H9 (cell line): ENCODE measurements around the gene SCRN2. TPM values are rescaled to one million over a fixed set of nuclear protein-coding genes. Genes with fewer than 3 reads are reported as not detected.

Experiments used
- DNase-seq: peaks from one replicate; pipeline ENCODE4 v3.0.0-alpha.2; 2017
- H2AFZ ChIP-seq: one replicate; pipeline ENCODE4 v1.6.1; 2013; ENCODE audit warnings: mild to moderate bottlenecking, low read length, control low read depth, moderate library complexity
- H2AK5ac ChIP-seq: 2 replicates; pipeline ENCODE4 v1.6.1; 2013; ENCODE audit warnings: low read length, control low read depth, mixed read lengths; ENCODE audit not compliant: insufficient read length
- H2BK120ac ChIP-seq: one replicate; pipeline ENCODE4 v1.6.1; 2013; ENCODE audit warnings: low read depth, mild to moderate bottlenecking, low read length, control low read depth, inconsistent platforms; ENCODE audit not compliant: poor library complexity, severe bottlenecking
- H2BK12ac ChIP-seq: 2 replicates; pipeline ENCODE4 v1.6.1; 2013; ENCODE audit warnings: low read length, control low read depth, mixed read lengths, low read depth; ENCODE audit not compliant: insufficient read length
- H2BK15ac ChIP-seq: 2 replicates; pipeline ENCODE4 v1.6.1; 2013; ENCODE audit warnings: low read depth, low read length, control low read depth
- H2BK20ac ChIP-seq: one replicate; pipeline ENCODE4 v1.6.1; 2013; ENCODE audit warnings: low read depth, mild to moderate bottlenecking, low read length, control low read depth, inconsistent platforms; ENCODE audit not compliant: poor library complexity, severe bottlenecking
- H2BK5ac ChIP-seq: 2 replicates; pipeline ENCODE4 v1.6.1; 2013; ENCODE audit warnings: low read length, control low read depth, mixed read lengths; ENCODE audit not compliant: insufficient read length
- H3K14ac ChIP-seq: 2 replicates; pipeline ENCODE4 v1.6.1; 2013; ENCODE audit warnings: low read length, control low read depth; ENCODE audit not compliant: insufficient read depth
- H3K18ac ChIP-seq: 2 replicates; pipeline ENCODE4 v1.6.1; 2013; ENCODE audit warnings: low read depth, mild to moderate bottlenecking, mixed read lengths, low read length, control low read depth; ENCODE audit not compliant: insufficient read length
- H3K23ac ChIP-seq: 2 replicates; pipeline ENCODE4 v1.6.1; 2013; ENCODE audit warnings: low read length, control low read depth, mixed read lengths, low read depth; ENCODE audit not compliant: insufficient read length
- H3K23me2 ChIP-seq: 2 replicates; pipeline ENCODE4 v1.6.1; 2013; ENCODE audit warnings: low read depth, mild to moderate bottlenecking, mixed read lengths, low read length, control low read depth; ENCODE audit not compliant: insufficient read length, poor library complexity, severe bottlenecking
- H3K27ac ChIP-seq: 2 replicates; pipeline ENCODE4 v1.5.1; 2013; ENCODE audit warnings: low read length, control low read depth, mixed read lengths, low read depth; ENCODE audit not compliant: insufficient read length
- H3K27me3 ChIP-seq: 2 replicates; pipeline ENCODE4 v1.6.1; 2013; ENCODE audit warnings: low read length, control low read depth, inconsistent platforms; ENCODE audit not compliant: insufficient read depth
- H3K4ac ChIP-seq: 2 replicates; pipeline ENCODE4 v1.6.1; 2013; ENCODE audit warnings: low read depth, mild to moderate bottlenecking, control low read depth, inconsistent platforms, low read length, moderate library complexity
- H3K4me1 ChIP-seq: 2 replicates; pipeline ENCODE4 v1.6.1; 2013; ENCODE audit warnings: low read length, control low read depth, inconsistent platforms; ENCODE audit not compliant: insufficient read depth
- H3K4me2 ChIP-seq: 2 replicates; pipeline ENCODE4 v1.6.1; 2013; ENCODE audit warnings: low read length, control low read depth, mixed read lengths; ENCODE audit not compliant: insufficient read length, insufficient read depth
- H3K56ac ChIP-seq: 2 replicates; pipeline ENCODE4 v1.6.1; 2013; ENCODE audit warnings: low read depth, mild to moderate bottlenecking, mixed read lengths, low read length, control low read depth; ENCODE audit not compliant: insufficient read length
- H3K79me1 ChIP-seq: 2 replicates; pipeline ENCODE4 v1.6.1; 2013; ENCODE audit warnings: low read depth, mild to moderate bottlenecking, moderate library complexity, low read length, control low read depth, inconsistent platforms; ENCODE audit not compliant: insufficient read depth, poor library complexity, severe bottlenecking
- H3K79me2 ChIP-seq: 2 replicates; pipeline ENCODE4 v1.6.1; 2013; ENCODE audit warnings: low read length, control low read depth, inconsistent platforms; ENCODE audit not compliant: insufficient read depth
- H3K9ac ChIP-seq: 2 replicates; pipeline ENCODE4 v1.6.1; 2013; ENCODE audit warnings: low read length, control low read depth, mixed read lengths; ENCODE audit not compliant: insufficient read length; ENCODE audit errors: extremely low read depth
- H3K9me3 ChIP-seq: one replicate; pipeline ENCODE4 v1.6.1; 2013; ENCODE audit warnings: low read depth, low read length, inconsistent platforms; ENCODE audit not compliant: control insufficient read depth
- H3T11ph ChIP-seq: one replicate; pipeline ENCODE4 v1.6.1; 2013; ENCODE audit warnings: mild to moderate bottlenecking, low read length, control low read depth, inconsistent platforms
- H4K20me1 ChIP-seq: one replicate; pipeline ENCODE4 v1.6.1; 2013; ENCODE audit not compliant: control insufficient read depth, insufficient read length, insufficient read depth
- H4K5ac ChIP-seq: 2 replicates; pipeline ENCODE4 v1.6.1; 2013; ENCODE audit warnings: low read depth, mild to moderate bottlenecking, mixed read lengths, low read length, control low read depth; ENCODE audit not compliant: insufficient read length
- H4K8ac ChIP-seq: replicated peaks from 2 replicates; pipeline ENCODE4 v1.6.1; 2013; ENCODE audit warnings: low read length, control low read depth, mixed read lengths, low read depth; ENCODE audit not compliant: insufficient read length
- H4K91ac ChIP-seq: 2 replicates; pipeline ENCODE4 v1.6.1; 2013; ENCODE audit warnings: low read depth, mild to moderate bottlenecking, moderate library complexity, mixed read lengths, low read length, control low read depth; ENCODE audit not compliant: insufficient read length
- H3K27ac Mint-ChIP-seq, 3 experiments: 2 replicates in 2 of 3; 3 replicates in 1 of 3; pipeline ENCODE4 v1.8.0; 2020 to 2021; ENCODE audit warnings: mixed read lengths in 3 of 3, mild to moderate bottlenecking in 1 of 3, moderate library complexity in 1 of 3
- H3K27me3 Mint-ChIP-seq: 2 replicates; pipeline ENCODE4 v1.8.0; 2021; ENCODE audit warnings: low read depth, mild to moderate bottlenecking, moderate library complexity, mixed read lengths
- H3K36me3 Mint-ChIP-seq, 3 experiments: 2 replicates in 2 of 3; 3 replicates in 1 of 3; pipeline ENCODE4 v1.8.0; 2020 to 2021; ENCODE audit warnings: low read depth in 3 of 3, mixed read lengths in 3 of 3; ENCODE audit not compliant: insufficient read depth in 1 of 3
- H3K4me1 Mint-ChIP-seq, 2 experiments: 2 replicates each; pipeline ENCODE4 v1.8.0; 2020; ENCODE audit warnings: mixed read lengths in 2 of 2
- H3K4me3 Mint-ChIP-seq, 2 experiments: 2 replicates in 1 of 2; 3 replicates in 1 of 2; pipeline ENCODE4 v1.8.0; 2020 to 2021; ENCODE audit warnings: mild to moderate bottlenecking in 2 of 2, mixed read lengths in 2 of 2, moderate library complexity in 1 of 2
- H3K9me3 Mint-ChIP-seq, 2 experiments: 2 replicates in 1 of 2; 3 replicates in 1 of 2; pipeline ENCODE4 v1.8.0; 2020; ENCODE audit warnings: mild to moderate bottlenecking in 2 of 2, mixed read lengths in 2 of 2, moderate library complexity in 1 of 2
- WGBS: extraction: QIAGEN DNeasy Blood & Tissue Kit; methylation state at CpG from one replicate; pipeline ENCODE4 v1.1.7; 2013; ENCODE audit warnings: missing lambda C conversion rate, low lambda C conversion rate, mixed read lengths; ENCODE audit not compliant: insufficient read length; ENCODE audit errors: extremely low coverage; 5-methylcytosine and 5-hydroxymethylcytosine counted together
- total RNA-seq: library from RNA; stranded (reverse); gene quantifications from 2 replicates; pipeline ENCODE4 v1.2.1, GENCODE V29; 2021
- TF ChIP-seq, protein P1 (sequence below): fragments of 200-600 bp; sonication (generic); conservative IDR thresholded peaks from 3 replicates; pipeline ENCODE4 v1.8.0; 2021; ENCODE audit warnings: antibody characterized with exemption, mild to moderate bottlenecking

Gene SCRN2
- total RNA-seq, 1 experiment from 2014 or later: 34.0 TPM

GRCh38 chr17:47810901-47811635 is 30.0 kb downstream of the SCRN2 start:
- Histone ChIP-seq H4K20me1 (no peaks in the 10 kb centered on the region), H4K91ac (no peak overlapping the region), H2BK5ac (no peak overlapping the region), H3K23ac (no peak overlapping the region), H3K27ac (no peak overlapping the region), H2BK12ac (no peak overlapping the region), H3K9me3 (no peaks in the 10 kb centered on the region), H3K79me2 (no peaks in the 10 kb centered on the region), H3K18ac (no peak overlapping the region), H3K9ac (no peak overlapping the region), H3K79me1 (no peaks in the 10 kb centered on the region), H3K4me2 (no peak overlapping the region), H3K56ac (no peak overlapping the region), H3K27me3 (no peaks in the 10 kb centered on the region), H2BK120ac (no peak overlapping the region), H4K8ac (no peak overlapping the region), H2BK15ac (no peak overlapping the region), H3T11ph (no peak overlapping the region), H3K23me2 (no peaks in the 10 kb centered on the region), H3K4me1 (no peaks in the 10 kb centered on the region), H2BK20ac (no peak overlapping the region), H2AK5ac (no peak overlapping the region), H2AFZ (no peak overlapping the region), H4K5ac (no peak overlapping the region), H3K14ac (no peak overlapping the region; the same call in 1 of the 2 replicates), H3K4ac (no peak overlapping the region)
- peaks cover 6 to 7% of the 10 kb centered on the region in 2 experiments; a peak in 3 of 4 replicates for H3K4me1 Mint-ChIP-seq
- peak overlapping the region in 1 of 3 experiments; percentile 35; a peak in 1 of 7 replicates for H3K27ac Mint-ChIP-seq
- no peak overlapping the region for H3K4me3 Mint-ChIP-seq
- WGBS: no CpG with 5 or more reads among the region's 9 CpGs
- TF ChIP-seq, protein P1, sequence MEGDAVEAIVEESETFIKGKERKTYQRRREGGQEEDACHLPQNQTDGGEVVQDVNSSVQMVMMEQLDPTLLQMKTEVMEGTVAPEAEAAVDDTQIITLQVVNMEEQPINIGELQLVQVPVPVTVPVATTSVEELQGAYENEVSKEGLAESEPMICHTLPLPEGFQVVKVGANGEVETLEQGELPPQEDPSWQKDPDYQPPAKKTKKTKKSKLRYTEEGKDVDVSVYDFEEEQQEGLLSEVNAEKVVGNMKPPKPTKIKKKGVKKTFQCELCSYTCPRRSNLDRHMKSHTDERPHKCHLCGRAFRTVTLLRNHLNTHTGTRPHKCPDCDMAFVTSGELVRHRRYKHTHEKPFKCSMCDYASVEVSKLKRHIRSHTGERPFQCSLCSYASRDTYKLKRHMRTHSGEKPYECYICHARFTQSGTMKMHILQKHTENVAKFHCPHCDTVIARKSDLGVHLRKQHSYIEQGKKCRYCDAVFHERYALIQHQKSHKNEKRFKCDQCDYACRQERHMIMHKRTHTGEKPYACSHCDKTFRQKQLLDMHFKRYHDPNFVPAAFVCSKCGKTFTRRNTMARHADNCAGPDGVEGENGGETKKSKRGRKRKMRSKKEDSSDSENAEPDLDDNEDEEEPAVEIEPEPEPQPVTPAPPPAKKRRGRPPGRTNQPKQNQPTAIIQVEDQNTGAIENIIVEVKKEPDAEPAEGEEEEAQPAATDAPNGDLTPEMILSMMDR: no peak
- peak; percentile 24 for DNase-seq
- H3K36me3 Mint-ChIP-seq: peaks cover 0 to 23% (median 4%) of the 10 kb centered on the region in 3 experiments; a peak in 6 of 7 replicates
- H3K27me3 Mint-ChIP-seq: no peaks in the 10 kb centered on the region
- no peaks in the 10 kb centered on the region; a peak in 1 of 5 replicates for H3K9me3 Mint-ChIP-seq
